Tibial nerve (tissue), 4 donors: ENCODE data around the gene MAP4. TPM values are rescaled to one million over a fixed set of nuclear protein-coding genes. Genes with fewer than 3 reads are reported as not detected.

Source experiments
- DNase-seq, 2 donors: peaks; one replicate each; pipeline ENCODE4 v3.0.0-alpha.2; 2019; ENCODE audit warnings: low spot score in 2 of 2
- H3K27ac ChIP-seq, 4 donors: fragments of 200-600 bp; sonication (generic) in 3 of 4; one replicate each; pipeline ENCODE4 v1.5.1; 2017 to 2019; ENCODE audit warnings: mild to moderate bottlenecking in 1 of 4
- H3K27me3 ChIP-seq, 2 donors: fragments of 200-600 bp; sonication (generic) in 1 of 2; one replicate each; pipeline versions ENCODE4 v1.5.1 to v1.6.0; 2017 to 2019
- H3K36me3 ChIP-seq, 3 donors: fragments of 200-600 bp; sonication (generic); one replicate each; pipeline ENCODE4 v1.5.1; 2018 to 2019
- H3K4me1 ChIP-seq, 4 donors: fragments of 200-600 bp; sonication (generic) in 3 of 4; one replicate each; pipeline ENCODE4 v1.5.1; 2017 to 2019
- H3K4me3 ChIP-seq, 4 donors: fragments of 200-600 bp; sonication (generic) in 3 of 4; one replicate each; pipeline ENCODE4 v1.5.1; 2017 to 2019; ENCODE audit warnings: mild to moderate bottlenecking in 1 of 4, moderate library complexity in 1 of 4
- H3K9me3 ChIP-seq, 4 donors: fragments of 200-600 bp; sonication (generic) in 3 of 4; one replicate each; pipeline ENCODE4 v1.5.1; 2017 to 2019
- EP300 ChIP-seq, 2 donors: sonication (generic); formaldehyde crosslinking; IDR thresholded peaks; one replicate each; pipeline ENCODE4 v1.6.1; 2017; ENCODE audit warnings: antibody characterized with exemption in 2 of 2, mild to moderate bottlenecking in 1 of 2
- POLR2A ChIP-seq, 2 donors: fragments of 450-650 bp; IDR thresholded peaks; one replicate each; pipeline ENCODE4 v1.6.1; 2017; ENCODE audit warnings: antibody characterized with exemption in 2 of 2, mild to moderate bottlenecking in 2 of 2, moderate library complexity in 2 of 2
- WGBS, 2 donors: methylation state at CpG; one replicate each; pipeline ENCODE4 v1.1.5; 2018; 5-methylcytosine and 5-hydroxymethylcytosine counted together
- total RNA-seq, 4 donors: library from RNA; depleted of rRNA; stranded (reverse); fragments of >200 nt; gene quantifications; one replicate each; pipeline ENCODE4 v1.1.0, GENCODE V29; 2016
- TF ChIP-seq, protein P1 (sequence below), 5 experiments: fragments of 200-600 bp in 3 of 5; fragments of 450-650 bp in 2 of 5; sonication (generic) in 3 of 5; IDR thresholded peaks; one replicate each; pipeline ENCODE4 v1.5.1; 2016 to 2019; ENCODE audit warnings: antibody characterized with exemption in 5 of 5, mild to moderate bottlenecking in 3 of 5, moderate library complexity in 2 of 5

The MAP4 gene
- total RNA-seq, 4 donors from 2014 or later: 201 to 239 (median 231) TPM

- Histone ChIP-seq H3K27me3 (no peaks in the 10 kb centered on the region), H3K9me3 (no peaks in the 10 kb centered on the region), H3K4me3 (no peak overlapping the region), H3K27ac (no peak overlapping the region), H3K4me1 (peaks cover 0 to 9% (median 0%) of the 10 kb centered on the region in 4 donors), H3K36me3 (peaks cover 0 to 5% (median 0%) of the 10 kb centered on the region in 3 donors)
- no peak for DNase-seq
- TF ChIP-seq POLR2A (IDR thresholded peaks at IDR 0.05) (no peak), EP300 (IDR thresholded peaks at IDR 0.05) (no peak)
- TF ChIP-seq, protein P1, sequence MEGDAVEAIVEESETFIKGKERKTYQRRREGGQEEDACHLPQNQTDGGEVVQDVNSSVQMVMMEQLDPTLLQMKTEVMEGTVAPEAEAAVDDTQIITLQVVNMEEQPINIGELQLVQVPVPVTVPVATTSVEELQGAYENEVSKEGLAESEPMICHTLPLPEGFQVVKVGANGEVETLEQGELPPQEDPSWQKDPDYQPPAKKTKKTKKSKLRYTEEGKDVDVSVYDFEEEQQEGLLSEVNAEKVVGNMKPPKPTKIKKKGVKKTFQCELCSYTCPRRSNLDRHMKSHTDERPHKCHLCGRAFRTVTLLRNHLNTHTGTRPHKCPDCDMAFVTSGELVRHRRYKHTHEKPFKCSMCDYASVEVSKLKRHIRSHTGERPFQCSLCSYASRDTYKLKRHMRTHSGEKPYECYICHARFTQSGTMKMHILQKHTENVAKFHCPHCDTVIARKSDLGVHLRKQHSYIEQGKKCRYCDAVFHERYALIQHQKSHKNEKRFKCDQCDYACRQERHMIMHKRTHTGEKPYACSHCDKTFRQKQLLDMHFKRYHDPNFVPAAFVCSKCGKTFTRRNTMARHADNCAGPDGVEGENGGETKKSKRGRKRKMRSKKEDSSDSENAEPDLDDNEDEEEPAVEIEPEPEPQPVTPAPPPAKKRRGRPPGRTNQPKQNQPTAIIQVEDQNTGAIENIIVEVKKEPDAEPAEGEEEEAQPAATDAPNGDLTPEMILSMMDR (IDR thresholded peaks at IDR 0.05): no peak
- WGBS, 2 donors: 65 to 73% methylated on average over 3 of the region's 3 CpGs
Observed at GRCh38 chr3:47971081-47971480, 45.1 kb downstream of the MAP4 start.

GRCh38 chr3:47964740-47965139, 51.5 kb downstream of the MAP4 start:
- no peaks in the 10 kb centered on the region for H3K27me3 ChIP-seq
- H3K9me3 ChIP-seq: no peaks in the 10 kb centered on the region
- H3K4me1 ChIP-seq: peaks cover 0 to 30% (median 13%) of the 10 kb centered on the region in 4 donors
- no peaks in the 10 kb centered on the region for H3K36me3 ChIP-seq
- 92% methylated on average over 4 of the region's 4 CpGs for WGBS, 2 donors
- no peak overlapping the region for H3K4me3 ChIP-seq
- no peak for DNase-seq
- H3K27ac ChIP-seq: no peak overlapping the region
- TF ChIP-seq, protein P1 (IDR thresholded peaks at IDR 0.05): no peak
- TF ChIP-seq EP300 (IDR thresholded peaks at IDR 0.05): no peak
- no peak for TF ChIP-seq POLR2A (IDR thresholded peaks at IDR 0.05)

DNA sequence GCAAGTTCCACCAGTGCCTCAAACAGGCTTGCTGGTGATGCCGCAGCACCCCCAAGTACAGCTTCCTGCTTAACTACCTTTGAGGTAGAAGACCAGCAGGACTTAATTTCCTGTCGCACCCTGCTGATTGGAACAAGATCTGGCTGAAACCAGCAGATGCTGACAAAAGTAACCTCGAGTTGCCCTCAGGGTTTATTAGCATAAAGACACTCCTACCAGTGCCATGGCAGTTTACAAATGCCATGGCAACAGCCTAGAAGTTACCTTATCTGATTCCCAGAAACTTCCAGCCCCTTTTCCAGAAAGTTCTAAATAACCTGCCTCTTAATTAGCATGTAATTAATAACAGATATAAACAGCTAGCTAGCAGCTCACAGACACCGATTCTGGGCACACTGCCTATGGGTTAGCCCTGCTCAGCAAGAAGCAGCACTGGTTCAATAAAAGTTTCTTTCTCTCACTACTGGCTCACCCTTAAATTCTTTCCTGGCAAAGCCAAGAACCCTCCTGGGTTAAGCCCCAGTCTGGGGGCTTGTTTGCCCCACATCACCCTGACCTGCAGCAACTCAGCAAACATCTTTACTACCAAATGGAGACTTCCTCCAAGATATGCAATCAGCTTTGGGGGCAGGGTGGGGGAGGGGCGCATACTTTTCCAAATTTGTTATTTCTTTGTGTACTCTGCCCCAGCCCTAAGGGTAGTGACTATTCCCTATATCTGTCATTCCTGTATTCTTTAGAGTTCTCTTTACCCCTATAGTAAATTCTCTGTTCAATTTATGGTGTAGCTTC, 54.2 kb downstream of the MAP4 start:
- H3K27ac ChIP-seq: no peak overlapping the region
- peaks cover 0 to 30% (median 13%) of the 10 kb centered on the region in 4 donors for H3K4me1 ChIP-seq
- H3K9me3 ChIP-seq: no peaks in the 10 kb centered on the region
- no peaks in the 10 kb centered on the region for H3K27me3 ChIP-seq
- no peak for DNase-seq
- TF ChIP-seq, protein P1 (IDR thresholded peaks at IDR 0.05): no peak
- no peak for TF ChIP-seq EP300 (IDR thresholded peaks at IDR 0.05)
- no peak for TF ChIP-seq POLR2A (IDR thresholded peaks at IDR 0.05)
- WGBS, 2 donors: 42 to 51% methylated on average over 5 of the region's 5 CpGs
- no peaks in the 10 kb centered on the region for H3K36me3 ChIP-seq
- H3K4me3 ChIP-seq: no peak overlapping the region

GRCh38 chr3:47961036-47961435, 55.2 kb downstream of the MAP4 start:
- no peak overlapping the region for H3K27ac ChIP-seq
- TF ChIP-seq, protein P1 (IDR thresholded peaks at IDR 0.05): no peak
- TF ChIP-seq EP300 (IDR thresholded peaks at IDR 0.05) (no peak), POLR2A (IDR thresholded peaks at IDR 0.05) (no peak)
- WGBS, 2 donors: 95 to 96% methylated on average over 1 of the region's 1 CpG

DNA sequence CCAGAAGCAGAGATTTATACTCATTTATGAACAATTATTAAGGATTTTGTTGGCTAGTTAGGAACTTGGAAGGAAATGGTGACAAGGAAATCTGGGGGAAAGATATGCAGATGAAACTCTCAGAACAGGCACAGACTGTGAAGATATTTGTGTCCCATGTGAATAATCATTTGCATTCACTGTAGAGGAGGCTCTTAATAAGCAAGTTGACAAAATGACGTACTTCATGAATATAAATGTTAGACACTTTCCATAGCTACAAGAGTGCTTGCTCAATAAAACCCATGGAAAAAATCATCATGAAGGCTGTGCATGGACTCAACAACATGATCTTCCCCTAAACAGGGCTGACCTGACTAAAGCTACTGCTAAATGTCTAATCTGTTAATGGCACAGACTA, 59.7 kb downstream of the MAP4 start:
- peaks cover 0 to 10% (median 3%) of the 10 kb centered on the region in 4 donors for H3K4me1 ChIP-seq
- no peaks in the 10 kb centered on the region for H3K36me3 ChIP-seq
- WGBS, 2 donors: 50 to 63% methylated on average over 1 of the region's 1 CpG
- H3K4me3 ChIP-seq: no peak overlapping the region
- no peaks in the 10 kb centered on the region for H3K27me3 ChIP-seq
- DNase-seq: no peak
- TF ChIP-seq EP300 (IDR thresholded peaks at IDR 0.05) (no peak), POLR2A (IDR thresholded peaks at IDR 0.05) (no peak)
- TF ChIP-seq, protein P1 (IDR thresholded peaks at IDR 0.05): no peak
- H3K9me3 ChIP-seq: no peaks in the 10 kb centered on the region
- no peak overlapping the region for H3K27ac ChIP-seq

More at GRCh38 chr3:47961036-47961435, 55.2 kb downstream of the MAP4 start:
- Histone ChIP-seq H3K36me3 (no peaks in the 10 kb centered on the region), H3K4me1 (peaks cover 0 to 30% (median 13%) of the 10 kb centered on the region in 4 donors), H3K9me3 (no peaks in the 10 kb centered on the region), H3K27me3 (no peaks in the 10 kb centered on the region), H3K4me3 (no peak overlapping the region)
- no peak for DNase-seq
